GM21737 (cell line): ENCODE measurements around the gene DIRAS3.
"Not testable (repeated sequence)": the region's sequence is repeated elsewhere in the genome, so short reads cannot be mapped to it uniquely, and the experiment has no call there.

ENCODE experiments used
- ATAC-seq: cut with Tn5 transposase; IDR thresholded peaks from one replicate; pipeline ENCODE4 v1.9.1; 2021; ENCODE audit warnings: mild to moderate bottlenecking, moderate library complexity; ENCODE audit not compliant: unreplicated experiment

The DIRAS3 gene

DNA sequence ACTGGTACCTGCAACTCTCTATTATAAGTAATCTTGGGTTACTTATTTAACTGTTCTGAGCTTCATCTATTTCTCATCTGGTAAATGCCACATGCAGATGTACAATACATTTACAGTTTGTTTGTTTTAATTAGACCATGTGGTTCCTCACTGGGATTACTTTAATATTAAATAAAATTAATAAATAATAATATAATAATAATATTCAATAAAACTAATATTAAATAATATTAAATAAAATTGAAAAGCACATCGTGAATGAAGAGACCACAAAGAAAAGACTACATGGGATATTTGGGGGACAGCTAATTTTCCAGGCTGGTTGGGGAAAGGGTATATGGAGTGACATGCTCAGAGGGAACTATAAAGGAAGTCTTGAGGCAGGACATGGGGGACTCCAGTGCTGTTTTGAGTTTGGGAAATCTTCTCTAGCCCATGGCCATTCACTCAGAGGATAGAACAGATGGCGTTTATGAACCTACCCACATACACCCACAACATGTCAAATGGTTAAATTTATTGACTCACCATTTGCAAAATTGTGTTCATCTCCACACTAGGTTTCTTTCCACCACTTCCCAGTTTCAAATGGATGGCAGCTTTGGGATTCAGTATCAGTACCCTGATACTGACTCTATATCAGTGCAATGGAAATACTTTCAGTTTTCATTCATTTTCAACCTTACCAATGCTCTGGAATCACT, 25.6 kb downstream of the DIRAS3 start:
- no peak for ATAC-seq

GRCh38 chr1:68016381-68016780, 34.0 kb downstream of the DIRAS3 start:
- no peak for ATAC-seq

GRCh38 chr1:68015971-68016370, 34.5 kb downstream of the DIRAS3 start:
- no peak for ATAC-seq

DNA sequence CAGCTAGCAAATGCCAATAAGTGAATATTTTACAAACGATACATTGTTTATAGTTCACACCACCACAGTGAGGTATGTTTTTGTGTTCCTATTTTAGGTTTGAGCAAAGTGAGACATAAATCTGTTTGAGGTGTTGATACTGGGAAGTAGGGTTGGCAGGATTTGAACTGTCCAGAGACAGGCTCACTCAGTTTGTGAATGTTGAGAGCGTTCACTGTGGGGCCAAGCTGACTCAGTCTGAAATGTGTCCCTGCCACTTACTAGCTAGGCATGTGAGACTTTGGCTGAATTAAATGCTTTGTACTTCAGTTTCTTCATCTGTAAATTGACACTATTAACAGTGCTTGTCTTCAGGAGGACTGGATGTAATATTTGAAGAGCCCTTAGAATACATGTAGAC, 35.1 kb downstream of the DIRAS3 start:
- ATAC-seq: no peak

DNA sequence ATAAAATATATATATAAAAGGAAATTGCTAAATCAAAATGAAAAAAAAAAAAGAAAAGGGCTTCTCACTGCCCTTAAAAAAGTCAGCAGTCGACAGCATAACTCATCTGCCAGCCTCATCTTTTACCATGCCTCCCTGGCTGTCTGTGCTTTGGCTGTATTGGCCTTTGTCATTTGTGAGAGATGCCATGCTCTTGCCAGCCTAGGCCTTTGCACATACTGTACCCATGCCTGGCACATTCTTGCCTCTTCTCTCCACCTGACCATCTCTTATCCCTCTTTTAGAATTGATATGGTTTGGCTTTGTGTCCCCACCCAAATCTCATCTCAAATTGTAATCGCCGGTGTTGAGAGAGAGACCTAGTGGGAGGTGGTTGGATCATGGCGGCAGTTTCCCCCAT, 37.1 kb downstream of the DIRAS3 start:
- no peak for ATAC-seq

GRCh38 chr1:68011657-68012375, 38.6 kb downstream of the DIRAS3 start:
- ATAC-seq: no peak

DNA sequence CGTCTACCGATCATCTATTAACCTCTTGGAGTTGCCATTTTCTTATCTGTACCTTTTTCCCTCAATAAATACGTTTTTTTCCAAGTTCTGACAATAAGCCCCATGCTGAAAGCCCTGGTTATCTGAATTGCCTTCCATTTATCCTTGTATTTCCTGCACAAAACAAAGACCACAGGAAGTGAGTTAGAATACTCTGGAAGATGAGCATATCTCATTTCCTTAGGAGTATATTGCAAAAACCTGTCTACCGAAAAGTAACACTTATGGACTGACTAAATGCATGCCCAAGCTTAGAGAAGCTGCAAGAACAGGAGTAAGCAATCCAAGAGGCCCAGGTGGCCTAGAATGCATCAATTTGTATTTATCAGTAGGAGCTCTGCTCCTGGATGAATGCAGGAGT, 39.9 kb downstream of the DIRAS3 start:
- no peak for ATAC-seq

GRCh38 chr1:68010090-68010489, 40.3 kb downstream of the DIRAS3 start:
- ATAC-seq: no peak

DNA sequence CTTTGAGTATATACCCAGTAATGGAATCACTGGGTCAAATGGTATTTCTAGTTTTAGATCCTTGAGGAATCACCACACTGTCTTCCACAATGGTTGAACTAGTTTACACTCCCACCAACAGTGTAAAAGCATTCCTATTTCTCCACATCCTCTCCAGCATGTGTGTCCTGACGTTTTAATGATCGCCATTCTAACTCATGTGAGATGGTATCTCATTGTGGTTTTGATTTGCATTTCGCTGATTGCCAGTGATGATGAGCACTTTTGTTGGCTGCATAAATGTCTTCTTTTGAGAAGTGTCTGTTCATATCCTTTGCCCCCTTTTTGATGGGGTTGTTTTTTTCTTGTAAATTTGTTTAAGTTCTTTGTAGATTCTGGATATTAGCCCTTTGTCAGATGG, 46.8 kb downstream of the DIRAS3 start:
- ATAC-seq: not testable (repeated sequence)

DNA sequence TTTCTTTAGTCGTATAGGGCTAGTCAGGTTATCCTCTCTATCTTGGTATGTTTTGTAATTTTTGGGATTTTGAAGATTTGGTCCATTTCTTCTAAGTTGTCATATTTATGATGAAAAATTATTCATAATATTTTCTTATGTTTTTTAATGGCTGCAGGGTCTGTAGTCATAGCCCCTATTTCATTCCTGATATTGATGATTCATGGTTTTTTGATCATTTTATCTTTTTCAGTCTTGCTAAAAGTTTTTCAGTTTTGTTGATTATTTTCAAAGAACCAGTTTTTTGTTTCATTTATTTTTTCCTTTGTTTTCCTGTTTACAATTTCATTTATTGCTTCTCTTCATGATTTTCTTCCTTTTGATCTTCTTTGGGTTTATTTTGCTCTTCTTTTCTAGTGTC, 50.2 kb downstream of the DIRAS3 start:
- ATAC-seq: no peak

GRCh38 chr1:67997746-67998145, 52.7 kb downstream of the DIRAS3 start:
- ATAC-seq: no peak
